HL-60 (cell line): Measurements from ENCODE around the gene TLK2.

Experiments used
- POLR2AphosphoS5 ChIP-seq: IDR thresholded peaks from 2 replicates; pipeline ENCODE4 v1.6.1; 2012; ENCODE audit warnings: low read depth
- SPI1 ChIP-seq: IDR thresholded peaks from 2 replicates; pipeline ENCODE4 v1.6.1; 2012; ENCODE audit warnings: low read depth, mild to moderate bottlenecking, borderline replicate concordance
- TF ChIP-seq, protein P1 (sequence below): IDR thresholded peaks from one replicate; pipeline ENCODE4 v1.5.1; 2011; ENCODE audit warnings: low read length, control low read depth, inconsistent platforms; ENCODE audit not compliant: insufficient read depth
- TF ChIP-seq, protein P2 (sequence below): IDR thresholded peaks from 2 replicates; pipeline ENCODE4 v1.6.1; 2012; ENCODE audit warnings: low read depth; ENCODE audit not compliant: insufficient replicate concordance

DNA sequence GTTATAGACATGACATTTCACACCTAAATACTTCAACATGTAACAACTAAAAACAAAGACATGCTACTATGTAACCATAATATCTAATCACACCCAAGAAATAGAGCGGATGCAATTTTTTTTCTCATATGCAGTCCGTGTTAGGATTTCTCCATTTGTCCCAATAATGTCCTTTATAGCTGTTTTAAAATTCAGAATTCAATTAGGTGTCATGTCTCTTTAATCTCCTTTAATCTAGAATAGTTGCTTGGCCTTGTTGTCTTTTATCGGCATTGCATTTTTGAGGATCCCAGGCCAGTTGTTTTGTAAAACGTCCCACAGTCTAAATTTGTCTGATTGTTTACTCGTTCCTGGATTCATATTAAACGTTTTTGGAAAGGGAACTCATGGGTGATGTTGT, 163.3 kb downstream of the TLK2 start:
- TF ChIP-seq, protein P1, sequence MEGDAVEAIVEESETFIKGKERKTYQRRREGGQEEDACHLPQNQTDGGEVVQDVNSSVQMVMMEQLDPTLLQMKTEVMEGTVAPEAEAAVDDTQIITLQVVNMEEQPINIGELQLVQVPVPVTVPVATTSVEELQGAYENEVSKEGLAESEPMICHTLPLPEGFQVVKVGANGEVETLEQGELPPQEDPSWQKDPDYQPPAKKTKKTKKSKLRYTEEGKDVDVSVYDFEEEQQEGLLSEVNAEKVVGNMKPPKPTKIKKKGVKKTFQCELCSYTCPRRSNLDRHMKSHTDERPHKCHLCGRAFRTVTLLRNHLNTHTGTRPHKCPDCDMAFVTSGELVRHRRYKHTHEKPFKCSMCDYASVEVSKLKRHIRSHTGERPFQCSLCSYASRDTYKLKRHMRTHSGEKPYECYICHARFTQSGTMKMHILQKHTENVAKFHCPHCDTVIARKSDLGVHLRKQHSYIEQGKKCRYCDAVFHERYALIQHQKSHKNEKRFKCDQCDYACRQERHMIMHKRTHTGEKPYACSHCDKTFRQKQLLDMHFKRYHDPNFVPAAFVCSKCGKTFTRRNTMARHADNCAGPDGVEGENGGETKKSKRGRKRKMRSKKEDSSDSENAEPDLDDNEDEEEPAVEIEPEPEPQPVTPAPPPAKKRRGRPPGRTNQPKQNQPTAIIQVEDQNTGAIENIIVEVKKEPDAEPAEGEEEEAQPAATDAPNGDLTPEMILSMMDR, result no peak
- TF ChIP-seq POLR2AphosphoS5 (no peak), SPI1 (no peak)
- TF ChIP-seq, protein P2, sequence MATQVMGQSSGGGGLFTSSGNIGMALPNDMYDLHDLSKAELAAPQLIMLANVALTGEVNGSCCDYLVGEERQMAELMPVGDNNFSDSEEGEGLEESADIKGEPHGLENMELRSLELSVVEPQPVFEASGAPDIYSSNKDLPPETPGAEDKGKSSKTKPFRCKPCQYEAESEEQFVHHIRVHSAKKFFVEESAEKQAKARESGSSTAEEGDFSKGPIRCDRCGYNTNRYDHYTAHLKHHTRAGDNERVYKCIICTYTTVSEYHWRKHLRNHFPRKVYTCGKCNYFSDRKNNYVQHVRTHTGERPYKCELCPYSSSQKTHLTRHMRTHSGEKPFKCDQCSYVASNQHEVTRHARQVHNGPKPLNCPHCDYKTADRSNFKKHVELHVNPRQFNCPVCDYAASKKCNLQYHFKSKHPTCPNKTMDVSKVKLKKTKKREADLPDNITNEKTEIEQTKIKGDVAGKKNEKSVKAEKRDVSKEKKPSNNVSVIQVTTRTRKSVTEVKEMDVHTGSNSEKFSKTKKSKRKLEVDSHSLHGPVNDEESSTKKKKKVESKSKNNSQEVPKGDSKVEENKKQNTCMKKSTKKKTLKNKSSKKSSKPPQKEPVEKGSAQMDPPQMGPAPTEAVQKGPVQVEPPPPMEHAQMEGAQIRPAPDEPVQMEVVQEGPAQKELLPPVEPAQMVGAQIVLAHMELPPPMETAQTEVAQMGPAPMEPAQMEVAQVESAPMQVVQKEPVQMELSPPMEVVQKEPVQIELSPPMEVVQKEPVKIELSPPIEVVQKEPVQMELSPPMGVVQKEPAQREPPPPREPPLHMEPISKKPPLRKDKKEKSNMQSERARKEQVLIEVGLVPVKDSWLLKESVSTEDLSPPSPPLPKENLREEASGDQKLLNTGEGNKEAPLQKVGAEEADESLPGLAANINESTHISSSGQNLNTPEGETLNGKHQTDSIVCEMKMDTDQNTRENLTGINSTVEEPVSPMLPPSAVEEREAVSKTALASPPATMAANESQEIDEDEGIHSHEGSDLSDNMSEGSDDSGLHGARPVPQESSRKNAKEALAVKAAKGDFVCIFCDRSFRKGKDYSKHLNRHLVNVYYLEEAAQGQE, result no peak
